H1 (cell line): ENCODE data around the gene STAT4. TPM values are rescaled to one million over a fixed set of nuclear protein-coding genes. Genes with fewer than 3 reads are reported as not detected.

ENCODE experiments used
- CTCF ChIA-PET: fragments of 300-600 bp; sonication (Branson Sonifier 250); formaldehyde crosslinking; loops from one replicate; lab custom pipeline; 2021; ENCODE audit not compliant: partially characterized antibody; lab: Charles Lee
- POLR2A ChIA-PET: fragments of 300-600 bp; sonication (Branson Sonifier 250); formaldehyde crosslinking; loops from one replicate; lab custom pipeline; 2021; ENCODE audit warnings: inconsistent platforms; ENCODE audit not compliant: partially characterized antibody; lab: Charles Lee
- DNase-seq, 2 experiments: peaks; one replicate each; pipeline versions ENCODE4 v3.0.0 to v3.0.0-alpha.2; 2010 to 2022; ENCODE audit warnings: low spot score in 2 of 2, low read depth in 1 of 2, mixed read lengths in 1 of 2
- FAIRE-seq: peaks from 2 replicates; lab custom pipeline; 2011; peaks lifted over from hg19 to GRCh38; lab: Jason Lieb, UNC
- H2AFZ ChIP-seq: 2 replicates; pipeline ENCODE4 v1.8.1; 2012; ENCODE audit warnings: low read length, inconsistent platforms
- H2AK5ac ChIP-seq: 2 replicates; pipeline ENCODE4 v1.6.1; 2013; ENCODE audit warnings: low read depth, low read length
- H2BK120ac ChIP-seq: replicated peaks from 2 replicates; pipeline ENCODE3; 2013; ENCODE audit warnings: low read depth, low read length, inconsistent platforms
- H2BK12ac ChIP-seq: 2 replicates; pipeline ENCODE4 v1.6.1; 2013; ENCODE audit warnings: low read depth, low read length
- H2BK15ac ChIP-seq: 2 replicates; pipeline ENCODE4 v1.6.1; 2013; ENCODE audit warnings: low read length
- H2BK20ac ChIP-seq: 2 replicates; pipeline ENCODE4 v1.6.1; 2013; ENCODE audit warnings: low read length
- H2BK5ac ChIP-seq: 2 replicates; pipeline ENCODE4 v1.6.1; 2013; ENCODE audit warnings: low read depth, low read length
- H3K14ac ChIP-seq: 2 replicates; pipeline ENCODE4 v1.6.1; 2013; ENCODE audit warnings: inconsistent platforms; ENCODE audit not compliant: insufficient read length
- H3K18ac ChIP-seq: 2 replicates; pipeline ENCODE4 v1.6.1; 2013; ENCODE audit warnings: low read length; ENCODE audit errors: extremely low read depth
- H3K23ac ChIP-seq: 2 replicates; pipeline ENCODE4 v1.6.1; 2013; ENCODE audit warnings: inconsistent platforms; ENCODE audit not compliant: insufficient read length
- H3K23me2 ChIP-seq: 2 replicates; pipeline ENCODE4 v1.6.1; 2013; ENCODE audit warnings: low read depth, low read length
- H3K27ac ChIP-seq: 2 replicates; pipeline ENCODE4 v1.6.1; 2011; ENCODE audit warnings: low read depth, low read length, inconsistent platforms
- H3K27me3 ChIP-seq, 4 experiments: replicated peaks in 1 of 4; 1 replicate in 1 of 4; 2 replicates in 3 of 4; pipeline versions ENCODE4 v1.6.1 to v1.8.1; 2011 to 2013; ENCODE audit warnings: low read length in 3 of 4, mild to moderate bottlenecking in 3 of 4, inconsistent platforms in 2 of 4, mixed read lengths in 2 of 4, moderate library complexity in 1 of 4; ENCODE audit not compliant: control insufficient read depth in 3 of 4, insufficient read depth in 3 of 4; ENCODE audit errors: extremely low read depth in 1 of 4
- H3K36me3 ChIP-seq, 4 experiments: 2 replicates each; pipeline versions ENCODE4 v1.6.1 to v1.8.1; 2011 to 2013; ENCODE audit warnings: mild to moderate bottlenecking in 4 of 4, low read length in 3 of 4, moderate library complexity in 2 of 4, control low read depth in 1 of 4, inconsistent platforms in 1 of 4; ENCODE audit not compliant: insufficient read depth in 4 of 4, control insufficient read depth in 2 of 4
- H3K4ac ChIP-seq: replicated peaks from 2 replicates; pipeline ENCODE3; 2013; ENCODE audit warnings: low read length, low read depth, mixed read lengths, inconsistent platforms; ENCODE audit not compliant: insufficient read length
- H3K4me1 ChIP-seq, 4 experiments: replicated peaks in 1 of 4; 1 replicate in 1 of 4; 2 replicates in 3 of 4; pipeline versions ENCODE4 v1.6.1 to v1.8.1; 2011 to 2013; ENCODE audit warnings: low read length in 3 of 4, inconsistent platforms in 2 of 4, mixed read lengths in 1 of 4; ENCODE audit not compliant: insufficient read depth in 4 of 4, control insufficient read depth in 3 of 4
- H3K4me2 ChIP-seq, 2 experiments: 2 replicates each; pipeline versions ENCODE4 v1.6.1 to v1.8.1; 2011 to 2013; ENCODE audit warnings: low read depth in 2 of 2, low read length in 2 of 2, control low read depth in 1 of 2, inconsistent platforms in 1 of 2, mild to moderate bottlenecking in 1 of 2; ENCODE audit not compliant: insufficient read depth in 1 of 2
- H3K4me3 ChIP-seq, 4 experiments: fragments of 200-600, 300-600 bp in 1 of 4; sonication (generic), shearing (Covaris generic), sonication (Bioruptor Twin) in 1 of 4; 2 replicates each; pipeline versions ENCODE4 v1.5.1 to v1.8.1; 2011 to 2016; ENCODE audit warnings: low read length in 4 of 4, low read depth in 3 of 4, control low read depth in 2 of 4, inconsistent platforms in 2 of 4, mild to moderate bottlenecking in 2 of 4, mixed read lengths in 1 of 4, moderate library complexity in 1 of 4; ENCODE audit not compliant: insufficient read depth in 2 of 4; ENCODE audit errors: extremely low read depth in 1 of 4
- H3K56ac ChIP-seq: replicated peaks from 2 replicates; pipeline ENCODE3; 2013; ENCODE audit warnings: low read depth, mild to moderate bottlenecking, mixed read lengths, low read length, inconsistent platforms; ENCODE audit not compliant: insufficient read length
- H3K79me1 ChIP-seq: 2 replicates; pipeline ENCODE4 v1.6.1; 2013; ENCODE audit warnings: low read depth, low read length, control low read depth
- H3K79me2 ChIP-seq, 2 experiments: 2 replicates each; pipeline versions ENCODE4 v1.6.1 to v1.8.1; 2012 to 2013; ENCODE audit warnings: low read length in 2 of 2, mild to moderate bottlenecking in 2 of 2, inconsistent platforms in 1 of 2; ENCODE audit not compliant: insufficient read depth in 2 of 2, control insufficient read depth in 1 of 2
- H3K9ac ChIP-seq, 4 experiments: replicated peaks in 1 of 4; 1 replicate in 1 of 4; 2 replicates in 3 of 4; pipeline versions ENCODE4 v1.6.1 to v1.8.1; 2011 to 2013; ENCODE audit warnings: low read depth in 3 of 4, low read length in 3 of 4, control low read depth in 2 of 4, mild to moderate bottlenecking in 2 of 4, moderate library complexity in 2 of 4, inconsistent platforms in 1 of 4; ENCODE audit errors: extremely low read depth in 1 of 4
- H3K9me3 ChIP-seq, 2 experiments: 2 replicates each; pipeline versions ENCODE4 v1.6.1 to v1.8.1; 2012 to 2013; ENCODE audit warnings: mild to moderate bottlenecking in 2 of 2, moderate library complexity in 2 of 2, control low read depth in 1 of 2, inconsistent platforms in 1 of 2, low read depth in 1 of 2, low read length in 1 of 2, mixed read lengths in 1 of 2; ENCODE audit not compliant: insufficient read depth in 2 of 2
- H4K20me1 ChIP-seq, 2 experiments: replicated peaks in 1 of 2; 2 replicates each; pipeline versions ENCODE3 to v1.8.1; 2011 to 2013; ENCODE audit warnings: inconsistent platforms in 2 of 2, low read length in 2 of 2, mild to moderate bottlenecking in 1 of 2; ENCODE audit not compliant: insufficient read depth in 2 of 2, control insufficient read depth in 1 of 2
- H4K5ac ChIP-seq: 2 replicates; pipeline ENCODE4 v1.6.1; 2013; ENCODE audit warnings: low read length, low read depth, mixed read lengths, inconsistent platforms; ENCODE audit not compliant: insufficient read length
- H4K8ac ChIP-seq: 2 replicates; pipeline ENCODE4 v1.8.0; 2013; ENCODE audit warnings: mild to moderate bottlenecking, moderate library complexity, low read length, inconsistent platforms; ENCODE audit not compliant: insufficient read depth; ENCODE audit errors: extremely low read depth
- H4K91ac ChIP-seq: replicated peaks from 2 replicates; pipeline ENCODE3; 2013; ENCODE audit warnings: low read length, mixed read lengths, inconsistent platforms; ENCODE audit not compliant: insufficient read length
- ASH2L ChIP-seq: fragments of 200-600, 300-600 bp; sonication (generic); IDR thresholded peaks from one replicate; pipeline ENCODE4 v1.7.1; 2017; ENCODE audit warnings: low read length
- BACH1 ChIP-seq: IDR thresholded peaks from 2 replicates; pipeline ENCODE4 v1.6.1; 2012; ENCODE audit warnings: low read length, improper control_type of control experiment
- CEBPB ChIP-seq: IDR thresholded peaks from 2 replicates; pipeline ENCODE4 v1.6.1; 2012; ENCODE audit warnings: low read depth, low read length
- CHD2 ChIP-seq: IDR thresholded peaks from 2 replicates; pipeline ENCODE4 v1.6.1; 2012; ENCODE audit warnings: low read length, improper control_type of control experiment
- EGR1 ChIP-seq: IDR thresholded peaks from 2 replicates; pipeline ENCODE4 v1.6.1; 2011; ENCODE audit warnings: low read depth, low read length, borderline replicate concordance
- EP300 ChIP-seq, 2 experiments: IDR thresholded peaks; 1 replicate in 1 of 2; 2 replicates in 1 of 2; pipeline ENCODE4 v1.6.1; 2011 to 2012; ENCODE audit warnings: low read depth in 2 of 2, low read length in 2 of 2, mild to moderate bottlenecking in 2 of 2, borderline replicate concordance in 1 of 2, inconsistent platforms in 1 of 2, moderate library complexity in 1 of 2
- GABPA ChIP-seq: IDR thresholded peaks from 2 replicates; pipeline ENCODE4 v1.6.1; 2011; ENCODE audit warnings: mild to moderate bottlenecking, low read length, moderate library complexity, borderline replicate concordance; ENCODE audit not compliant: insufficient read depth
- KDM4A ChIP-seq: IDR thresholded peaks from one replicate; pipeline ENCODE4 v1.7.1; 2012; ENCODE audit warnings: low read depth, mild to moderate bottlenecking, moderate library complexity, low read length, inconsistent platforms; ENCODE audit not compliant: severe bottlenecking
- POLR2A ChIP-seq, 2 experiments: IDR thresholded peaks; 1 replicate in 1 of 2; 2 replicates in 1 of 2; pipeline ENCODE4 v1.6.1; 2011; ENCODE audit warnings: low read depth in 2 of 2, low read length in 2 of 2, mild to moderate bottlenecking in 2 of 2; ENCODE audit errors: control extremely low read depth in 1 of 2
- RFX5 ChIP-seq: IDR thresholded peaks from 2 replicates; pipeline ENCODE4 v1.6.1; 2011; ENCODE audit warnings: low read depth, low read length, improper control_type of control experiment, borderline replicate concordance
- SRF ChIP-seq: IDR thresholded peaks from 2 replicates; pipeline ENCODE4 v1.6.1; 2011; ENCODE audit warnings: mild to moderate bottlenecking, low read depth, low read length, moderate library complexity
- TAF1 ChIP-seq: IDR thresholded peaks from 2 replicates; pipeline ENCODE4 v1.6.1; 2011; ENCODE audit warnings: mild to moderate bottlenecking, low read depth, low read length
- TEAD4 ChIP-seq: IDR thresholded peaks from 2 replicates; pipeline ENCODE4 v1.6.1; 2012; ENCODE audit warnings: low read depth, low read length, inconsistent platforms, mixed read lengths
- YY1 ChIP-seq: IDR thresholded peaks from 2 replicates; pipeline ENCODE4 v1.6.1; 2011; ENCODE audit warnings: low read depth, mild to moderate bottlenecking, low read length
- ZNF274 ChIP-seq: IDR thresholded peaks from 2 replicates; pipeline ENCODE4 v1.7.0; 2012; ENCODE audit warnings: low read length, borderline replicate concordance; ENCODE audit errors: extremely low read depth
- WGBS, 2 experiments: shearing (Covaris generic) in 1 of 2; methylation state at CpG; one replicate each; pipeline versions ENCODE4 v1.1.6 to v1.1.7; 2013 to 2015; ENCODE audit warnings: low lambda C conversion rate in 2 of 2, mixed read lengths in 2 of 2, inconsistent platforms in 1 of 2, low coverage in 1 of 2, missing lambda C conversion rate in 1 of 2; ENCODE audit not compliant: insufficient replicate concordance in 2 of 2, insufficient coverage in 1 of 2, insufficient read length in 1 of 2; ENCODE audit errors: extremely low coverage in 1 of 2, missing lambda C conversion rate in 1 of 2; 5-methylcytosine and 5-hydroxymethylcytosine counted together
- polyA plus RNA-seq, 7 experiments: library from polyadenylated mRNA; depleted of rRNA in 3 of 7; stranded (reverse) in 5 of 7; unstranded in 2 of 7; fragments of >200 nt in 5 of 7; fragments of 200-250 nt in 2 of 7; gene quantifications; 1 replicate in 5 of 7; 2 replicates in 1 of 7; 4 replicates in 1 of 7; pipeline versions ENCODE4 v1.2.1 to v1.2.3, GENCODE V29; 2011 to 2013; ENCODE audit warnings: missing spikeins in 2 of 7, mixed read lengths in 2 of 7
- total RNA-seq: library from RNA; stranded (reverse); fragmentation: NEBNext Ultra II Directional; extraction: Animal tissue kit (Norgen Biotek cat#: 25700); gene quantifications from 2 replicates; pipeline ENCODE4 v1.2.1, GENCODE V29; 2021

STAT4 gene
- total and polyA plus RNA-seq, 2 of the 8 experiments (the other 6 are each of a cell fraction or from before 2014, with no cell fraction given), result 0.36 to 0.63 TPM

GRCh38 chr2:191117341-191117740, 33.5 kb downstream of the STAT4 start:
- Histone ChIP-seq H4K91ac (no peak overlapping the region), H2BK12ac (no peak overlapping the region), H3K56ac (no peak overlapping the region), H4K8ac (no peak overlapping the region), H3K9me3 (no peaks in the 10 kb centered on the region), H3K23me2 (no peaks in the 10 kb centered on the region), H2BK20ac (no peak overlapping the region), H3K4me2 (no peak overlapping the region), H3K14ac (no peak overlapping the region), H2AK5ac (no peak overlapping the region), H4K20me1 (no peaks in the 10 kb centered on the region), H3K4ac (no peak overlapping the region), H3K36me3 (no peaks in the 10 kb centered on the region), H3K27me3 (no peaks in the 10 kb centered on the region), H3K9ac (no peak overlapping the region), H2AFZ (no peak overlapping the region), H2BK15ac (no peak overlapping the region), H3K27ac (no peak overlapping the region), H2BK120ac (no peak overlapping the region), H3K23ac (no peak overlapping the region), H2BK5ac (no peak overlapping the region), H3K4me1 (no peaks in the 10 kb centered on the region), H3K4me3 (no peak overlapping the region), H4K5ac (no peak overlapping the region), H3K79me2 (no peaks in the 10 kb centered on the region), H3K79me1 (no peaks in the 10 kb centered on the region), H3K18ac (no peak overlapping the region)
- CTCF ChIA-PET, result interaction anchor here (1.8 kb wide), 1 partner anchor 9 kb away, joined by 3 read pairs; no protein-coding TSS in a partner anchor
- DNase-seq, result no peak
- POLR2A ChIA-PET, result no interaction called here
- FAIRE-seq, result no peak
- TF ChIP-seq EGR1 (no peak), BACH1 (no peak), ASH2L (no peak), ZNF274 (no peak), GABPA (no peak), POLR2A (IDR thresholded peaks at IDR 0.05; ENCODE audit: control extremely low read depth in 1 of 2, low read depth in 2 of 2, low read length in 2 of 2) (no peak), EP300 (IDR thresholded peaks at IDR 0.05; ENCODE audit: borderline replicate concordance in 1 of 2, low read depth in 2 of 2, low read length in 2 of 2) (no peak), RFX5 (no peak), YY1 (no peak), SRF (no peak), CEBPB (no peak), CHD2 (no peak), TAF1 (no peak), KDM4A (no peak), TEAD4 (no peak)
- 92% methylated on average over 3 of the region's 3 CpGs; no CpG with 5 or more reads in 1 of the 2 experiments for WGBS, 2 experiments
